Psoas muscle (tissue), 8 donors: ENCODE data around the gene ARID4B. TPM values are rescaled to one million over a fixed set of nuclear protein-coding genes. Genes with fewer than 3 reads are reported as not detected.

ENCODE experiments used
- ATAC-seq, 4 donors: fragments of 200-7000 bp; cut with Tn5 transposase; one replicate each; pipeline ENCODE4 v1.9.1; 2020; ENCODE audit warnings: moderate library complexity in 3 of 4, mild to moderate bottlenecking in 2 of 4
- DNase-seq, 2 donors: peaks; one replicate each; pipeline ENCODE4 v3.0.0-alpha.2; 2020
- H3K27ac ChIP-seq: fragments of 200-600 bp; one replicate; pipeline ENCODE4 v1.8.0; 2022
- H3K27me3 ChIP-seq, 3 donors: fragments of 200-600 bp in 1 of 3; one replicate each; pipeline versions ENCODE4 v1.6.1 to v1.8.0; 2013 to 2022; ENCODE audit warnings: low read length in 2 of 3, mild to moderate bottlenecking in 2 of 3, moderate library complexity in 1 of 3; ENCODE audit not compliant: insufficient read depth in 3 of 3
- H3K36me3 ChIP-seq, 2 donors: fragments of 200-600 bp in 1 of 2; one replicate each; pipeline versions ENCODE4 v1.6.1 to v1.8.0; 2013 to 2022; ENCODE audit warnings: low read depth in 1 of 2, mild to moderate bottlenecking in 1 of 2, moderate library complexity in 1 of 2; ENCODE audit not compliant: insufficient read depth in 1 of 2
- H3K4me1 ChIP-seq: fragments of 200-600 bp; one replicate; pipeline ENCODE4 v1.8.0; 2022
- H3K4me3 ChIP-seq: fragments of 200-600 bp; one replicate; pipeline ENCODE4 v1.8.0; 2022; ENCODE audit warnings: mild to moderate bottlenecking
- H3K9me3 ChIP-seq: fragments of 200-600 bp; one replicate; pipeline ENCODE4 v1.8.0; 2022
- WGBS, 3 donors: extraction: QIAGEN DNeasy Blood & Tissue Kit; methylation state at CpG; one replicate each; pipeline versions ENCODE4 v1.1.6 to v1.1.7; 2013; 5-methylcytosine and 5-hydroxymethylcytosine counted together
- intact Hi-C, 2 donors: fragments of 100-400 bp; cut with DNase I; formaldehyde crosslinking; loops; one replicate each; pipeline versions ENCODE4 v1.11.0 to v1.14.2; 2022
- polyA plus RNA-seq, 3 donors: library from polyadenylated mRNA; stranded (reverse); fragments of 200-250 nt; gene quantifications; one replicate each; pipeline ENCODE4 v1.2.3, GENCODE V29; 2013
- total RNA-seq, 4 donors: library from RNA; stranded (reverse); fragmentation: NEBNext Ultra II Directional in 2 of 4; extraction: Animal tissue kit (Norgen Biotek cat#: 25700) in 2 of 4; gene quantifications; one replicate each; pipeline versions ENCODE4 v1.2.1 to v1.2.4, GENCODE V29; 2021 to 2023
- TF ChIP-seq, protein P1 (sequence below): fragments of 200-600 bp; IDR thresholded peaks from one replicate; pipeline ENCODE4 v1.8.0; 2022; ENCODE audit warnings: antibody characterized with exemption
- donor health status: healthy with polysubstance abuse.
- donor health status: DM: no; HTN: no; CAD: no; lungs with moderate emphysema.
- donor health status: Bipolar disorder and iron deficiency.
- donor health status: healthy.
- donor health status: DM: yes; HTN: yes; CAD: no.
- donor health status: DM: no; HTN: no; CAD: no.
- donor health status: DM: no; HTN: no; CAD: no.
- donor health status: DM: yes; HTN: yes; CAD: no.

ARID4B gene
- total and polyA plus RNA-seq, 7 donors: 2.9 to 16.0 (median 13.7) TPM

DNA sequence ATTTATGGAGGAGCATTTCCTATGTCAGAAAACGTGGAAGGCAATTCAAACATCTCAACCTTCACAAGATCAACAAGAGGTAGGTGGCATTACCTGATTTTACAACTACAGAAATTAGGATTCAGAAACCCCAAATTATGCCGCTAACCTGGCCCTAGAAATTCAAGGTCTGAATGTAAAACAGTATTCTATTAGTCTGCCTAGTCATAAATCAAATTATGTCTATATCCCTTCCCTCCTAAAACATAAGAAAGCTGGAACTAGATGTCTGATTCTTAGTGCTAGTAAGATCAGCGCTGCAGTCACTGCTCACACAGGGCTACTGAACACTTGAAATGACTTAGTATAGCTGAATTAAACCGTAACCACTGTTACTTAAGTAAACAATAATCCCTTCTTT, 200.8 kb downstream of the ARID4B start:
- Histone ChIP-seq H3K9me3 (no peaks in the 10 kb centered on the region), H3K27ac (peak overlapping the region; percentile 91), H3K4me1 (peaks cover 19% of the 10 kb centered on the region), H3K36me3 (peaks cover 0 to 34% of the 10 kb centered on the region in 2 donors), H3K27me3 (no peaks in the 10 kb centered on the region), H3K4me3 (peak overlapping the region; percentile 99)
- DNase-seq (no peak), ATAC-seq (no peak)
- 22 to 35% (median 28%) methylated on average over 4 of the region's 4 CpGs for WGBS, 3 donors
- TF ChIP-seq, protein P1, sequence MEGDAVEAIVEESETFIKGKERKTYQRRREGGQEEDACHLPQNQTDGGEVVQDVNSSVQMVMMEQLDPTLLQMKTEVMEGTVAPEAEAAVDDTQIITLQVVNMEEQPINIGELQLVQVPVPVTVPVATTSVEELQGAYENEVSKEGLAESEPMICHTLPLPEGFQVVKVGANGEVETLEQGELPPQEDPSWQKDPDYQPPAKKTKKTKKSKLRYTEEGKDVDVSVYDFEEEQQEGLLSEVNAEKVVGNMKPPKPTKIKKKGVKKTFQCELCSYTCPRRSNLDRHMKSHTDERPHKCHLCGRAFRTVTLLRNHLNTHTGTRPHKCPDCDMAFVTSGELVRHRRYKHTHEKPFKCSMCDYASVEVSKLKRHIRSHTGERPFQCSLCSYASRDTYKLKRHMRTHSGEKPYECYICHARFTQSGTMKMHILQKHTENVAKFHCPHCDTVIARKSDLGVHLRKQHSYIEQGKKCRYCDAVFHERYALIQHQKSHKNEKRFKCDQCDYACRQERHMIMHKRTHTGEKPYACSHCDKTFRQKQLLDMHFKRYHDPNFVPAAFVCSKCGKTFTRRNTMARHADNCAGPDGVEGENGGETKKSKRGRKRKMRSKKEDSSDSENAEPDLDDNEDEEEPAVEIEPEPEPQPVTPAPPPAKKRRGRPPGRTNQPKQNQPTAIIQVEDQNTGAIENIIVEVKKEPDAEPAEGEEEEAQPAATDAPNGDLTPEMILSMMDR: no peak
- intact Hi-C loops: loop anchor here in 1 of 2 donors (5.0 kb wide), 1 partner anchor 35 kb away; the partner anchor contains the start of gene RBM34

DNA sequence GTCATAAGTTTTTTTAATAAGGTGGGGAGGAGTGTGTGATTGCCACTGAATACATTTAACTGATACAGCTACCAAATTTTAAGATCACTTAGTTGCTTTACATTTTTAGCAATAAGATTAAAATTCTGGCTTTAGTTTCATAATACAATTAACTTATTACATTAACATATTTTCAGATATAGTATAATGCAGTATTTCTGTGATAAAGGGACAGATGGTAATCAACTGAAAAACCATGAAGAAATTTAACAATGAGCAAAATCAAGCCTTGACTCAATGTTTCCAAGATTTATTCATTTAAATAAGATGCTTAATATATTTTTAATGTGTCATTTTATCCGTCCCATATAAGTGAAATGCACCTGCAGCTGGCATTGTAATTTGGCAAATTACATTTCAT, 203.3 kb downstream of the ARID4B start:
- DNase-seq (no peak), ATAC-seq (no peak)
- peaks cover 19% of the 10 kb centered on the region for H3K4me1 ChIP-seq

GRCh38 chr1:235124111-235124510, 203.9 kb downstream of the ARID4B start:
- Histone ChIP-seq H3K4me3 (no peak overlapping the region), H3K27ac (no peak overlapping the region), H3K27me3 (no peaks in the 10 kb centered on the region), H3K4me1 (peaks cover 19% of the 10 kb centered on the region), H3K36me3 (peaks cover 8 to 55% of the 10 kb centered on the region in 2 donors), H3K9me3 (no peaks in the 10 kb centered on the region)
- TF ChIP-seq, protein P1: no peak
- no peak for ATAC-seq
- DNase-seq: no peak
- intact Hi-C loops: no loop called here
- 93 to 96% (median 95%) methylated on average over 9 of the region's 9 CpGs for WGBS, 3 donors

More for the DNA sequence above, 203.3 kb downstream of the ARID4B start:
- TF ChIP-seq, protein P1: no peak
- H3K9me3 ChIP-seq: no peaks in the 10 kb centered on the region
- intact Hi-C loops: loop anchor here in 1 of 2 donors (5.0 kb wide), 1 partner anchor 38 kb away; the partner anchor contains the start of gene RBM34
- 67 to 76% (median 68%) methylated on average over 1 of the region's 1 CpG for WGBS, 3 donors
- H3K27me3 ChIP-seq: no peaks in the 10 kb centered on the region
- no peak overlapping the region for H3K4me3 ChIP-seq
- H3K36me3 ChIP-seq: peaks cover 5 to 50% of the 10 kb centered on the region in 2 donors
- no peak overlapping the region for H3K27ac ChIP-seq

- intact Hi-C loops: no loop called here
- Histone ChIP-seq H3K4me1 (peaks cover 16% of the 10 kb centered on the region), H3K36me3 (peaks cover 14 to 73% of the 10 kb centered on the region in 2 donors), H3K9me3 (no peaks in the 10 kb centered on the region), H3K27me3 (no peaks in the 10 kb centered on the region), H3K27ac (no peak overlapping the region), H3K4me3 (no peak overlapping the region)
- ATAC-seq: peak in 1 of 4 donors; percentile 46
- TF ChIP-seq, protein P1: no peak
- no peak for DNase-seq
- 18 to 43% (median 31%) methylated on average over 1 of the region's 1 CpG for WGBS, 3 donors
Measured at GRCh38 chr1:235122348-235122747, 205.6 kb downstream of the ARID4B start.

Other genes with a start within 250 kb of the ARID4B start
- 10 to 100 TPM; 56.3 to 88.7 (median 66.9) TPM for gene TOMM20, start 199.3 kb downstream of the ARID4B start, total RNA-seq
- gene TOMM20, start 199.3 kb downstream of the ARID4B start, polyA plus RNA-seq: 10 to 100 TPM; 44.7 to 90.9 (median 77.0) TPM
- 10 to 100 TPM; 36.8 to 76.3 (median 56.3) TPM for gene RBM34, start 166.9 kb downstream of the ARID4B start, total RNA-seq
- gene RBM34, start 166.9 kb downstream of the ARID4B start, polyA plus RNA-seq: 100 to 1,000 TPM in 2 of 3 donors, 10 to 100 TPM in 1; 80.3 to 144 (median 136) TPM
- gene GGPS1, start 391 bp upstream of the ARID4B start, total RNA-seq: 10 to 100 TPM; 21.1 to 39.5 (median 28.9) TPM
- gene GGPS1, start 391 bp upstream of the ARID4B start, polyA plus RNA-seq: 10 to 100 TPM; 17.9 to 49.5 (median 34.0) TPM
- 10 to 100 TPM; 20.6 to 26.8 (median 24.1) TPM for gene TBCE, start 39.2 kb upstream of the ARID4B start, total RNA-seq
- gene TBCE, start 39.2 kb upstream of the ARID4B start, polyA plus RNA-seq: 10 to 100 TPM; 32.7 to 41.5 (median 34.8) TPM
- gene B3GALNT2, start 176.3 kb upstream of the ARID4B start, total RNA-seq: 10 to 100 TPM; 27.0 to 46.9 (median 34.5) TPM
- 10 to 100 TPM in 1 of 3 donors, 1 to 10 TPM in 2; 7.1 to 25.7 (median 7.4) TPM for gene B3GALNT2, start 176.3 kb upstream of the ARID4B start, polyA plus RNA-seq